Ishikawa (cell line): Measurements from ENCODE around the gene ZNF536.

Experiments
- CEBPB ChIP-seq: IDR thresholded peaks from 2 replicates; pipeline ENCODE4 v1.6.1; 2012
- CREB1 ChIP-seq: IDR thresholded peaks from 2 replicates; pipeline ENCODE4 v1.6.1; 2012; ENCODE audit warnings: low read depth
- EGR1 ChIP-seq: IDR thresholded peaks from 2 replicates; pipeline ENCODE4 v1.6.1; 2012
- EP300 ChIP-seq: IDR thresholded peaks from 2 replicates; pipeline ENCODE4 v1.6.1; 2012; ENCODE audit warnings: borderline replicate concordance
- FOXM1 ChIP-seq: IDR thresholded peaks from 2 replicates; pipeline ENCODE4 v1.6.1; 2012; ENCODE audit warnings: low read depth, borderline replicate concordance
- MAX ChIP-seq: IDR thresholded peaks from 2 replicates; pipeline ENCODE4 v1.6.1; 2012
- NFIC ChIP-seq: IDR thresholded peaks from 2 replicates; pipeline ENCODE4 v1.6.1; 2012
- REST ChIP-seq: IDR thresholded peaks from 2 replicates; pipeline ENCODE4 v1.6.1; 2012; ENCODE audit warnings: low read depth, mild to moderate bottlenecking
- TCF12 ChIP-seq: IDR thresholded peaks from 2 replicates; pipeline ENCODE4 v1.6.1; 2012; ENCODE audit warnings: low read depth
- TEAD4 ChIP-seq: IDR thresholded peaks from 2 replicates; pipeline ENCODE4 v1.6.1; 2012
- USF1 ChIP-seq: IDR thresholded peaks from 2 replicates; pipeline ENCODE4 v1.6.1; 2012
- YY1 ChIP-seq: IDR thresholded peaks from 2 replicates; pipeline ENCODE4 v1.6.1; 2012; ENCODE audit warnings: low read depth
- ZBTB7A ChIP-seq: IDR thresholded peaks from 2 replicates; pipeline ENCODE4 v1.6.1; 2012; ENCODE audit warnings: low read depth

Gene ZNF536

GRCh38 chr19:30350692-30351663, 21.2 kb upstream of the ZNF536 start:
- TF ChIP-seq FOXM1 (no peak), ZBTB7A (no peak), CEBPB (no peak), EGR1 (no peak), USF1 (no peak)

GRCh38 chr19:30351774-30352173, 20.4 kb upstream of the ZNF536 start:
- TF ChIP-seq CREB1 = no peak
- TF ChIP-seq MAX = no peak
- TF ChIP-seq EGR1 = no peak
- no peak for TF ChIP-seq ZBTB7A
- no peak for TF ChIP-seq NFIC
- no peak for TF ChIP-seq REST
- no peak for TF ChIP-seq USF1
- no peak for TF ChIP-seq TCF12
- no peak for TF ChIP-seq EP300

GRCh38 chr19:30353394-30353945, 18.7 kb upstream of the ZNF536 start:
- no peak for TF ChIP-seq YY1
- no peak for TF ChIP-seq ZBTB7A
- TF ChIP-seq MAX = no peak
- TF ChIP-seq TEAD4 = no peak
- TF ChIP-seq EGR1 = no peak
- no peak for TF ChIP-seq REST
- TF ChIP-seq TCF12 = no peak
- TF ChIP-seq FOXM1 = no peak
- TF ChIP-seq NFIC = no peak
- no peak for TF ChIP-seq USF1
- no peak for TF ChIP-seq CEBPB

GRCh38 chr19:30355586-30355985, 16.6 kb upstream of the ZNF536 start:
- no peak for TF ChIP-seq REST
